Activated CD4-positive, alpha-beta T cell treated with anti-CD3 and anti-CD28 coated beads for 1 hour (primary cell): ENCODE measurements around the gene TRIM71.

Source experiments
- DNase-seq: peaks from one replicate; pipeline ENCODE4 v3.0.0-alpha.2; 2020

Gene TRIM71

DNA sequence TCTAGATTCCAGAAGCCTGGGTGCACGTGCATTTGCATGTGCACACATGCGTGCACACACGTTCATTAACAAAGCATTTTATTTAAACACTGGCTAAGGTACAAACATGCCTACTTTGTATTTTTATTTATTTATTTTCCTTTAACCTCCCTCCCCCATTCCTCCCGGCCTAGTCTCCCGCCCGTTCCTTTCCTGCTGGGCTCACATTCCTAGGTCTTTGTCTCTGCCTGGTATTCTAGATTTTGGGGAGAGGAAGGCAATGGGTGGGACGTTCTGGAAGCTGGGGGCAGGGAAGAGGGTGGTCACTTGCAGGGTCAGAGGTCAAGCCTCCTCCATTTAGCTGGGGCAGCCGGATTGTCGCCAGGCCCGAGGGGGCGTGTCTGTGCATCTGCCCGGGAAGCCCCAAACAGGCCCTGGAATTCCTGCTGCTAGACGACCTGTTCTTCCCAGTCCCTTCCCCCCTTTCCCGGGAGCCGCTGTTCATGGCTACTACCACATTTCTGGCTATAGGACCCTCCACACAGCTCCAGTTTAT is 51.8 kb downstream of the TRIM71 start:
- DNase-seq, result no peak

DNA sequence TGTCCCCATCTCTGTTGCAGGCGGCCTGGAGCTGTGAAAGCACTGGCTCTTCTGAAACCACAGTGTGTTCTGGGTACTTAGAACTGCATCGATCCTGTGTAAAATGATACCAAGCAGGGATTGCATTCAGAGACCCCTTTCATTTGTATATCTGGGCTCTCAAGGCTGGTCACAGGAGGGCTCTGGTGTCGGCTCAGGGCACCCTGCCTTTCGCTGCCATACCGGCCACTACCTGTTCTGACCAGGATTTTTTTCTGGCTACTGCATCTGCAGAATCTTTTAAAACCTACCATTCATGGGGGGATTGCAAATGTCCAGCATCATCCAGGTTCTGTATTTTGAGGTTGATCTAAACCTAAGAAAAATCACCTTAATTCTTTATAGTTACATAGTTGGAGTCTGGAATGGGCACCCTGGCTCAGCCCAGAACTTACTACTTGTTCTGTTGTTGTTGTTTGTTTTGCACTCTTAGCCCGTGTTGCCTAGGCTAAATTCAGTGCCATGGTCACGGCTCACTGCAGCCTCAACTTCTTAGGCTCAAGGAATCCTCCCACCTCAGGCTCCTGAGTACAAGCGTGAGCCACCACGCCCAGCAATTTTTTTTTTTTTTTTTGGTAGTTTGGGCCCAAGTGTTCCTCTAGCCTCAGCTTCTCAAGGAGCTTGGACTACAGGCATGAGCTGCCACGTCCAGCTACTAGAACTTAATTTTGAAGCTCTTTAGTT is 52.7 kb downstream of the TRIM71 start:
- DNase-seq, result no peak

- DNase-seq, result no peak
Measured at GRCh38 chr3:32871273-32871672, 53.5 kb downstream of the TRIM71 start.

DNA sequence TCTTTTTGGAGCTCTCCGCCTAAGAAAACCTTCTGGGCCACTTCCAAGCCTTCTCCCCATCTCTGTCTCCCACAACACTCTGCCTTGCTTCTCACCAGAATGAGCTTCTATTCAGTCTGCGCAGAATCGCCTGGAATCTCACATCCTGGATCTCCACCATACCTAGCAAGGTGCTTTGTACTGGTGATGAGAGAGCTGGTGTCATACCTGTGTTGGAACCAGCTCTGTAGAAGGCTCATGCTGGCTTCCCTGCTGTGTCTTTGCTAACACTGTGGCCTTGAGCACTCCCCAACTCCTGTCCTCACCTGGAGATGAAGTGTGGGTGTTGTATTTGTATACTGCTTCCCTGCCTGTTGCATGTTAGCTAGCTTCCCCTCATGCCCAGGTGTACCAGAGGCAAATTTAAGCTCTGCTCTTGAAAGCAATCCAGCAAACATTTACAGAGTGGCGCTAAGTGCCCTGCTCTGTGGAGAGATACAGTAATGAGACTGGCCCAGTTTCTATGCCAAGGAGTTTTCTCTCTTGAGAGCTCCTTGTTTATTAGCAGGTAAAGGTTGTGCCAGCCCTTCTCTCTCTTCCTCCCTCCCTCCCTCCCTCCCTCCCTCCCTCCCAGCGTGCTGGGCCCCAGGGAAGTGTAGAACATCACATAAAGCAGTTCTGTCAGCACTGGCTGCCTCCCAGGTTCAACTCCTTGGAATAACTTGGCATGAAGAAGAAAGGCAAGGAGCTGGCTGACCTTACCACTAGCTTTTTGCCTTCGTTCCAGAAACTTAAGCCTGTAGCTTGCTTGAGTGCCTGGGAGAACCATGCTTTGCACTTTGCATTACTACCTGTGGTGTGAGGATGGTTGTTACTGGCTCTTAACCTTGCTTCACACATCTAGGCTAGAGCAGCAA is 54.9 kb downstream of the TRIM71 start:
- no peak for DNase-seq

DNA sequence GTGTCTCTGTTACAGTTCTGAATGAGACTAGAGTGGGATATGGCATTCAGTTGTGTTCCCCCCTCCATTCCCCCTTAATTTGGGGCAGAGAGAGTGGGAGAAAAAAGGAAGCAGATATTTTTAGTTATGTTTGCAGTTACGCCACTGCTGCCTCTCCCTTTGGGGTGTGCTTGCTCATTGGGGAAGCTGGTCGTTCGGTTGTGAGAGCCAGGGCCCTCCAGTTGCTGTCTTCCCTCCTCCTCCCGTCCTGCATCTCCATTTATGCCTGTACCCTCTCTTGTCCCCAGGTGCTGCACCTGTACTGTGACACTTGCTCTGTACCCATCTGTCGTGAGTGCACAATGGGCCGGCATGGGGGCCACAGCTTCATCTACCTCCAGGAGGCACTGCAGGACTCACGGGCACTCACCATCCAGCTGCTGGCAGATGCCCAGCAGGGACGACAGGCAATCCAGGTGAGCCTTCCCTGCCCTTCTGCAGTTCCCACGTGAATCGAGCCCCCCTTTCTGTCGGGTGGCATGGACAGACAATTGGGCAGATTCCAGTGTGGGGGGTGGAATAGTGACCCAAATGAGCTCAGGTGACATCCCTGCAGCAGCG is 55.8 kb downstream of the TRIM71 start:
- DNase-seq, result no peak

DNA sequence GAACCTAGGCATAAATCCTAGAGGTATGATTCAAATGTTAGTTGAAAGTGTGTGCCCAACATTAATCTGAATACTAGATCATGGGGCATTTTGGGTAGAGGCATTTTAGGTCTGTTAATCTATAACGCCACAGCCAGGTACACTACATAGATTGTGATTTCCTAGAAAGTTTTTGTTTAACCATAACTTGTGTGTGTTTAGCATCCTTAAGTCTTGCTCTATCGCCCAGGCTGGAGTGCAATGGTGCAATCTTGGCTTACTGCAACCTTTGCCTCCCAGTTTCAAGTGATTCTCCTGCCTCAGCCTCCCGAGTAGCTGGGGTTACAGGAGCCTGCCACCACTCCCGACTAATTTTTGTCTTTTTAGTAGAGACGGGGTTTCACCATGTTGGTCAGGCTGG is 59.1 kb downstream of the TRIM71 start:
- no peak for DNase-seq

DNA sequence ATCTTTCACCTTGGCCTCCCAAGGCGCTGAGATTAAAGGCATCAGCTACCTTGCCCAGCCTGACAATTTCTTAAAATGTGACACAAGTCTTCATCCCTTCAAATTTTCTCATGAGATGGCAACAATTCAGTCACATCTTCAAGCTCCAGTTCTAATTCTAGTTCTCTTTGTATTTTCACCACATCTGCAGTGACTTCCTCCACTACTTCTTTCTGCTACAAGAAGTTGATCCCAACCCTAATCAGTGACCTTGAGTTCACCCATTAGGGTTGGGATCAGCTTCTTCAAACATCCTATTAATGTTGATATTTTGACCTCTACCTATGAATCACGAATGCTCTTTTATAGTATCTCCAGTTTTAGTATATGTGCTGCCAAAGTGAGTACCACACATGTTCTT is 59.8 kb downstream of the TRIM71 start:
- no peak for DNase-seq

DNA sequence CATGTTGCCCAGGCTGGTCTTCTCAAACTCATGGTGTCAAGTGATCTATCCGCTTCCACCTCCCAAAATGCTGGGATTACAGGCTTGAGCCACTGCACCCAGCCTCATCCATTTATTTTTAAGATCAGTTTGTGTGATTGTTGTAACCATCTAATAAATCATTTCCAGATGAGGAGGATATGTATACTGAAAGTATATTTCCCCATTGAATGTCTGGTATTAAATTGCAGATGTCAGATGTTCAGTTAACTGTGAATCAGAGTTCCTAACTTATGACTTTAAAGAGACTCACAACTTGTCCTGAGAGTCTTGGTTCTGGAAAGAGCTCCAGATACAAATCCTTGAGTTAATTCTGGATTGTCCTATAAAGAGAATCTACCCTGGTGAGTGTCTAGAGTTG is 62.4 kb downstream of the TRIM71 start:
- DNase-seq, result no peak

- DNase-seq, result no peak
Measured at GRCh38 chr3:32881624-32882023, 63.8 kb downstream of the TRIM71 start.

DNA sequence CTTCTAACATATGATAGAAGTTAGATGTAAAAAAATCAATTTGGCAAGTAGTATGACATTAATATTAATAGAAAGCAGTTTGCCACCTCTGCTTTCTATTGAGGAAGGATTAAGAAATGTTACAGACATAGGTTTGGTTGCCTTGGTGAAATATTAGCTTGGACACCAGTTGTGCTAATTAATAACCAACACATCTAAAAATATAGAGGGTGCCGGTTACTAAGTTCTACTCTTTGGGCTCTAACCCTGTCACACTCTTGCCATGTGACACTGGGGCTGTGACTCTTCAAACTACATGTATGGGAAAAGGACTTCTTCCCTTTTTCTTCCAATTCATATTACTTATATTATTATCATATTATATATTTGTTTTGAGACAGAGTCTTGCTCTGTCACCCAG is 64.4 kb downstream of the TRIM71 start:
- no peak for DNase-seq

DNA sequence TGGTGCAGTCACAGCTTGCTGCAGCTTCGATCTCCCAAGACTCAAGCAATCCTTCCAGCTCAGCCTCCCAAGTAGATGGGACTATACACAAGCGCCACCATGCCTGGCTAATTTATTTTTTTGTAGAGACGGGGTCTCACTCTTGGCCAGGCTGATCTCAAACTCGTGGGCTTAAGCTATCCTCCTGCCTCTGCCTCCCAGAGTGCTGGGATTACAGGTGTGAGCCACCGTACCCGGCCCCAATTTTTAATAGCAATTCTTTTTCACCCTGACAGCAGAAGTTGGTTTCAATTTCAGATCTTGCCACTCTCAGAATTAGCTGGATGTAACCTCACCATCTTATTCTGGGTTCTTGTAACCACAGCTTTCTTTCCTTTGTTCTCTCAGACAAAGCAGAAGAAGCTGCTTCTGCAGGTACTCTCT is 64.8 kb downstream of the TRIM71 start:
- DNase-seq, result no peak

GRCh38 chr3:32883817-32884216 is 66.0 kb downstream of the TRIM71 start:
- DNase-seq, result no peak

GRCh38 chr3:32884591-32884990 is 66.8 kb downstream of the TRIM71 start:
- DNase-seq, result no peak

GRCh38 chr3:32885283-32885901 is 67.6 kb downstream of the TRIM71 start:
- no peak for DNase-seq

DNA sequence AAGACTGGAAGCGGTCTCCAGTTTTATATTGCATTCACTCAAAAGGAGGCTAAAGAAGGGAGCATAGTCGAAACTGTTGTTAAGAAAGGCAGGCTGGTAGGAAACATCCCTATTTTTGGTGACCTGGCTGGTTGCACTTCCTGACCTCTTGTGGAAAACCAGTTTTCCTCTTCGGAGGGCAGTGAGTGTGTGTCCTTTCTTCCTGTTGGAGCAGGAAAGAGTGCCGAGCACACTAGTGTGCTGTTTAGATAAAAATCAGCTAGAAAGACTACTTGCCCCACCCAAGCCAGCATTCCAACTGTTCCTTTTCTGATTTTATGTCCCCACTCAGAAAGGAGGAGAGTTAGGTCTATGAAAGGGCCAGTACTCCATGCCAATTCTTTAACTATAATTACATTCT is 68.5 kb downstream of the TRIM71 start:
- no peak for DNase-seq

DNA sequence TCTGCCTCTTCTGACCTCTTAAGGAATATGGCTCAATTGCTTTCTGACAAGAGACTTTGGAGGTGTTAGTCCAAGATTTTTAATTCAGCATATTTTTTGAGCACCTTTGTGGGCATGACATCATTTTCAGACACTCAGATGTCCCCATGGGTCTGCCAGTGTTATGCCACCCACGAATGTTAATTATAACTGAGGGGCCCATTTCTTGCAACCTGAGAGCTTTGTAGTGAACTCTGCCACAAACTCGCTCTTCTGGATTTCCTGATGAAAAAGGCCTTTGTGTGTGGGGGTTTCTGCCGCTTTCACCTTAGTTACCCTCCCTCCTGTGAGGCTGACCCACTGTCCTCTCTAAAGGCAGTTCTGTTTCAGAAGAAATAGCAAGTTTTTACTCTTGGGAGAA is 69.1 kb downstream of the TRIM71 start:
- DNase-seq, result no peak

DNA sequence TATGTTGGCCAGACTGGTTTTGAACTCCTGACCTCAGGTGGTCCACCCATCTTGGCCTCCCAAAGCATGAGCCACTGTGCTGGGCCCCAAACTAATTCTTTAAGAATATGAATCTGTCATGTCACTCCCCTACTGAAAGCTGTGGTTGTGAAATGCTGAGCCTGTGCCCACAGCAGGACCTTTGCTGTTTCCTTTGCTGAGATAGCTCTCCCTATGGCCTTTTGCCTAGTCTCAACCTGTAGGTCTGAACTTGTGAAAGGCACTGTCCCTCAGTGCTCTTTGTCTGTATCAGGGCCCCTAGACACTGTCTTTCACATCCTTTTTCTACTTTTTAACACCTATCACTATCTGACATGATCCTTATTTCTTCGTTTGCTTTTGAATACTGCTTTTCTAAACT is 70.9 kb downstream of the TRIM71 start:
- no peak for DNase-seq

- no peak for DNase-seq
Measured at GRCh38 chr3:32890420-32891276, 72.9 kb downstream of the TRIM71 start.

DNA sequence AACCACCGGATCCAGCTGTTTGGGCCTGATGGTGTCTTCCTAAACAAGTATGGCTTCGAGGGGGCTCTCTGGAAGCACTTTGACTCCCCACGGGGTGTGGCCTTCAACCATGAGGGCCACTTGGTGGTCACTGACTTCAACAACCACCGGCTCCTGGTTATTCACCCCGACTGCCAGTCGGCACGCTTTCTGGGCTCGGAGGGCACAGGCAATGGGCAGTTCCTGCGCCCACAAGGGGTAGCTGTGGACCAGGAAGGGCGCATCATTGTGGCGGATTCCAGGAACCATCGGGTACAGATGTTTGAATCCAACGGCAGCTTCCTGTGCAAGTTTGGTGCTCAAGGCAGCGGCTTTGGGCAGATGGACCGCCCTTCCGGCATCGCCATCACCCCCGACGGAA is 73.6 kb downstream of the TRIM71 start:
- DNase-seq, result no peak

DNA sequence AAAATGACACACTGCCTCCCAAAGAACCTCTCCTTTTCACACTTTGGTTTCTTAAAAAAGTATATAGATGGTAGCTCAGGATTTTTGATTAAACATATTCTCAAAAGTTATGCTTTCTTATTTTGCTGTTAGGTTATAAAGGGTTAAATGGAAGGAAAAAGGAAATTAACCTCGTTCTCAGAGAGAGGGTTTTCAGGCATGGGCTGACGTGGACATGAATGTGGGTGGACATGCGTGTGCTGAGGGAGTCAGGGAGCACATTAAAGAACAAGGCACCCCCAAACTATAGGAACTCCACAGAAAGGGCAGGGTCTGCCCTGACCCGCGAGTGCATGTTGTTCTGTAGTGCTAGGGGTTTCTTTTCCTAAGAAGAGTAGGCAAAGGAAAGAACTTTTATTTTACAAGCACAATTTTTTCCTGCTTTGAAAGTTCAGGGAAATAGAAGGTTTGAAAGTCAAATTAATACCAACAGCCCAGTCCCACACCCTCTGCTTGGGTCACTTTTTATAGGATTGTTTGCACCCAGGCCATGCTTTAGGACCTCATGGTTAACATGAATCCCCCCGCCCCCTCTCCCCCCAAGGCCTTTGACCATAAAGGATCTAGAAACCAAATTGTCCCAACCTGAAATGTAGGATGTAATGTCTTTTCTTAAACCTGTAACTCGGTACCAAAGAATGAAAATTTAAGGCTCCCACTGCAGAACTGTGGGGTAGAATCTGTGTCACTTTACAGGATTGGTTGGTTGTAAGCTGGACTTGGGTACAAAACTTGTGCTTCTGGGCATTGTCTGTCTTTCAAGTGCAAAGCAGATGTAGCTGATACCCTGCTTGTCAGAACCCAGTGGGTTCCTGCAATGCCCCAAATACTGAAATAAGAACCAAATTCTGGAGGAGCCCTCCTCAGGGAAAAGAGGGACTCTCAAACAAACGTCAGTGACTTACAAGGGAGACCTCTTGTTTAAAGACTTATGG is 75.1 kb downstream of the TRIM71 start:
- DNase-seq, result no peak

DNA sequence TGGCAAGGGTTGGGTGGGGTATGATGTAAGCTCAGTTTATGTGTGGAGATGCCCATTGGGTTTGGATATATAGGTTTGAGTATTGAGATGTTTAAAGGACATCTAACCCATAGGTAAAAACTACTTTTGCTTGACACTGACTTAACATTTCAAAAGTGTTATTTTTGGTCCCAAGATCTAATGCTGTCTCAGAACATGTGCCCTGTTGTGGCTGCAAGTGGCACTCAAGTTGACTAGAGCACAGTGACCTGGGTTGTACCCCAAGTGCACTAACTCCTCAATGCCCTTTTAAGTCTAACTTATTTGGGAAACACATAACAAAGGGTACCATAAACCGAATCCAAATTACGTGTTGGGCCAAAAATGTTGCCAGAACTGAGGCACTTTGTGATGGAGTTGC is 77.2 kb downstream of the TRIM71 start:
- no peak for DNase-seq
